B cell (primary cell): ENCODE measurements around the gene RING1. TPM values are rescaled to one million over a fixed set of nuclear protein-coding genes. Genes with fewer than 3 reads are reported as not detected.

Experiments used
- ATAC-seq: fragments of 200-7000 bp; cut with Tn5 transposase; one replicate; pipeline ENCODE4 v1.10.0; 2021; ENCODE audit warnings: low read depth, mild to moderate bottlenecking, moderate number of reproducible peaks, moderate library complexity
- CTCF ChIA-PET: fragments of 350-600 bp; sonication (Branson Sonifier 250); formaldehyde crosslinking; loops from one replicate; lab custom pipeline; 2021; ENCODE audit warnings: antibody characterized with exemption, inconsistent platforms; lab: Charles Lee
- POLR2A ChIA-PET: fragments of 350-600 bp; sonication (Branson Sonifier 250); formaldehyde crosslinking; loops from one replicate; lab custom pipeline; 2021; ENCODE audit warnings: antibody characterized with exemption; lab: Charles Lee
- DNase-seq: peaks from one replicate; pipeline ENCODE4 v3.0.0; 2013
- H2AFZ ChIP-seq: 2 replicates; pipeline ENCODE4 v1.6.1; 2012; ENCODE audit warnings: mild to moderate bottlenecking, low read depth, low read length; ENCODE audit not compliant: insufficient read depth, poor library complexity, severe bottlenecking
- H3K27ac ChIP-seq, 2 donors: 1 replicate in 1 of 2; 2 replicates in 1 of 2; pipeline ENCODE4 v1.5.1; 2012 to 2013; ENCODE audit warnings: low read length in 2 of 2, mild to moderate bottlenecking in 2 of 2, moderate library complexity in 1 of 2
- H3K27me3 ChIP-seq, 4 experiments: fragments of 200-600 bp in 1 of 4; sonication (generic) in 1 of 4; replicated peaks in 1 of 4; 1 replicate in 2 of 4; 2 replicates in 2 of 4; pipeline versions ENCODE4 v1.6.1 to v1.7.0; 2013 to 2016; ENCODE audit warnings: low read length in 3 of 4, mild to moderate bottlenecking in 2 of 4, mixed read lengths in 1 of 4, moderate library complexity in 1 of 4; ENCODE audit not compliant: insufficient read depth in 4 of 4, control insufficient read depth in 3 of 4; ENCODE audit errors: control extremely low read depth in 1 of 4
- H3K36me3 ChIP-seq, 2 experiments: replicated peaks in 1 of 2; 1 replicate in 1 of 2; 2 replicates in 1 of 2; pipeline versions ENCODE4 v1.6.1 to v1.7.1; 2013; ENCODE audit warnings: low read length in 1 of 2; ENCODE audit not compliant: insufficient read depth in 2 of 2, control insufficient read depth in 1 of 2; ENCODE audit errors: control extremely low read depth in 1 of 2, extremely low read depth in 1 of 2
- H3K4me1 ChIP-seq, 2 donors: fragments of 200-600 bp in 1 of 2; sonication (generic) in 1 of 2; 1 replicate in 1 of 2; 2 replicates in 1 of 2; pipeline versions ENCODE4 v1.5.1 to v1.6.1; 2013 to 2017; ENCODE audit warnings: low read length in 2 of 2; ENCODE audit not compliant: control insufficient read depth in 2 of 2, insufficient read depth in 2 of 2
- H3K4me2 ChIP-seq: replicated peaks from 2 replicates; pipeline ENCODE3; 2012; ENCODE audit warnings: mild to moderate bottlenecking, low read depth, low read length; ENCODE audit not compliant: poor library complexity, severe bottlenecking
- H3K4me3 ChIP-seq, 5 experiments: fragments of 200-600 bp in 1 of 5; sonication (generic) in 1 of 5; 1 replicate in 3 of 5; 2 replicates in 2 of 5; pipeline versions ENCODE4 v1.5.1 to v1.7.0; 2011 to 2016; ENCODE audit warnings: low read length in 4 of 5, mild to moderate bottlenecking in 4 of 5, low read depth in 2 of 5, control low read depth in 1 of 5, moderate library complexity in 1 of 5; ENCODE audit not compliant: insufficient read depth in 1 of 5; ENCODE audit errors: control extremely low read depth in 1 of 5, extremely low read depth in 1 of 5
- H3K79me2 ChIP-seq: fragments of 200-600 bp; sonication (generic); one replicate; pipeline ENCODE4 v1.6.0; 2016; ENCODE audit warnings: low read length; ENCODE audit not compliant: control insufficient read depth, insufficient read depth
- H3K9ac ChIP-seq: fragments of 200-600 bp; sonication (generic); 2 replicates; pipeline ENCODE4 v1.6.1; 2017; ENCODE audit warnings: mild to moderate bottlenecking, low read length, moderate library complexity
- H3K9me3 ChIP-seq, 3 donors: one replicate each; pipeline versions ENCODE4 v1.6.1 to v1.7.1; 2013; ENCODE audit warnings: low read length in 2 of 3; ENCODE audit not compliant: control insufficient read depth in 2 of 3, insufficient read depth in 1 of 3; ENCODE audit errors: control extremely low read depth in 1 of 3
- H4K20me1 ChIP-seq: 2 replicates; pipeline ENCODE4 v1.6.0; 2012; ENCODE audit warnings: mild to moderate bottlenecking, low read length; ENCODE audit not compliant: insufficient read depth, control insufficient read depth, poor library complexity, severe bottlenecking
- H3K27ac Mint-ChIP-seq: one replicate; pipeline ENCODE4 v1.8.0; 2021; ENCODE audit warnings: mixed read lengths
- H3K27me3 Mint-ChIP-seq: one replicate; pipeline ENCODE4 v1.8.0; 2021; ENCODE audit warnings: mixed read lengths
- H3K4me1 Mint-ChIP-seq: one replicate; pipeline ENCODE4 v1.8.0; 2021; ENCODE audit warnings: mixed read lengths
- H3K4me3 Mint-ChIP-seq: one replicate; pipeline ENCODE4 v1.8.0; 2021; ENCODE audit warnings: mixed read lengths
- H3K9me3 Mint-ChIP-seq: one replicate; pipeline ENCODE4 v1.8.0; 2022; ENCODE audit warnings: mixed read lengths; ENCODE audit not compliant: insufficient read depth
- CTCF ChIP-seq: fragments of 200-600 bp; IDR thresholded peaks from one replicate; pipeline ENCODE4 v1.8.0; 2022; ENCODE audit warnings: antibody characterized with exemption, mild to moderate bottlenecking
- EZH2 ChIP-seq: IDR thresholded peaks from 2 replicates; pipeline ENCODE4 v1.6.1; 2012; ENCODE audit warnings: borderline replicate concordance, low read depth, mild to moderate bottlenecking, moderate library complexity, low read length; ENCODE audit not compliant: insufficient read depth, poor library complexity, severe bottlenecking
- WGBS: methylation state at CpG from one replicate; pipeline ENCODE4 v1.1.5; 2013; ENCODE audit warnings: missing lambda C conversion rate; ENCODE audit not compliant: insufficient coverage; 5-methylcytosine and 5-hydroxymethylcytosine counted together
- intact Hi-C: fragments of 100-400 bp; cut with micrococcal nuclease; formaldehyde crosslinking; loops from one replicate; pipeline ENCODE4 v1.10.0; 2022
- polyA plus RNA-seq: library from polyadenylated mRNA; depleted of rRNA; stranded (reverse); fragments of >200 nt; gene quantifications from 2 replicates; pipeline ENCODE4 v1.2.3, GENCODE V29; 2012
- total RNA-seq, 2 donors: library from RNA; stranded (reverse); fragments of 120-200 nt in 1 of 2; gene quantifications; 1 replicate in 1 of 2; 2 replicates in 1 of 2; pipeline versions ENCODE4 v1.2.3 to v1.2.4, GENCODE V29; 2013 to 2022

The RING1 gene
- total and polyA plus RNA-seq, 2 donors (not counting 1 experiment from before 2014, with no cell fraction given), result 37.1 to 44.2 TPM

GRCh38 chr6:33212857-33213165 lies 4.5 kb downstream of the RING1 start:
- peaks cover 28% of the 10 kb centered on the region for H3K4me1 Mint-ChIP-seq

More at GRCh38 chr6:33212857-33213165, 4.5 kb downstream of the RING1 start:
- Histone ChIP-seq H3K9ac (peak overlapping the region; percentile 45), H2AFZ (no peak overlapping the region), H3K36me3 (peaks cover 0 to 20% of the 10 kb centered on the region in 2 experiments), H3K27ac (no peak overlapping the region), H3K4me3 (peak overlapping the region in 2 of 5 experiments; percentile 23 to 25), H3K27me3 (peaks cover 0 to 33% (median 11%) of the 10 kb centered on the region in 4 experiments), H4K20me1 (no peaks in the 10 kb centered on the region), H3K4me1 (peaks cover 20 to 25% of the 10 kb centered on the region in 2 donors), H3K79me2 (peaks cover 12% of the 10 kb centered on the region), H3K4me2 (peak overlapping the region; percentile 70), H3K9me3 (peaks cover 0 to 8% (median 0%) of the 10 kb centered on the region in 3 donors)
- ChIA-PET POLR2A (no interaction called here), CTCF (no interaction called here)
- intact Hi-C loops, result no loop called here
- DNase-seq (no peak), ATAC-seq (no peak)
- WGBS, result 15% methylated on average over 5 of the region's 6 CpGs
- no peak for TF ChIP-seq EZH2
- no peak for TF ChIP-seq CTCF
- Mint-ChIP-seq H3K4me3 (peak overlapping the region; percentile 78), H3K27ac (peak overlapping the region; percentile 46), H3K9me3 (no peaks in the 10 kb centered on the region), H3K27me3 (peaks cover 35% of the 10 kb centered on the region)
